Activated B cell treated with CpG ODN at 0.5 μM for 24 hours (primary cell): ENCODE measurements around the gene TRIM63. TPM values are rescaled to one million over a fixed set of nuclear protein-coding genes. Genes with fewer than 3 reads are reported as not detected.

Experiments
- ATAC-seq: fragments of 200-7000 bp; cut with Tn5 transposase; one replicate; pipeline ENCODE4 v1.10.0; 2021; ENCODE audit warnings: low read depth, mild to moderate bottlenecking, moderate library complexity
- CTCF ChIA-PET: fragments of 350-600 bp; sonication (Branson Sonifier 250); formaldehyde crosslinking; loops from one replicate; lab custom pipeline; 2021; ENCODE audit warnings: antibody characterized with exemption; lab: Charles Lee
- POLR2A ChIA-PET: fragments of 350-600 bp; sonication (Branson Sonifier 250); formaldehyde crosslinking; loops from one replicate; lab custom pipeline; 2021; ENCODE audit warnings: antibody characterized with exemption; lab: Charles Lee
- DNase-seq: peaks from one replicate; pipeline ENCODE4 v3.0.0; 2022
- H3K27ac Mint-ChIP-seq: one replicate; pipeline ENCODE4 v1.8.0; 2020; ENCODE audit warnings: mixed read lengths
- H3K27me3 Mint-ChIP-seq: one replicate; pipeline ENCODE4 v1.8.0; 2021; ENCODE audit warnings: mixed read lengths
- H3K36me3 Mint-ChIP-seq: one replicate; pipeline ENCODE4 v1.8.0; 2021; ENCODE audit warnings: low read depth, mixed read lengths
- H3K4me1 Mint-ChIP-seq: one replicate; pipeline ENCODE4 v1.8.0; 2021; ENCODE audit warnings: mixed read lengths
- H3K4me3 Mint-ChIP-seq: one replicate; pipeline ENCODE4 v1.8.0; 2020; ENCODE audit warnings: mild to moderate bottlenecking, mixed read lengths
- H3K9me3 Mint-ChIP-seq: one replicate; pipeline ENCODE4 v1.8.0; 2020; ENCODE audit warnings: mixed read lengths
- intact Hi-C: fragments of 100-400 bp; cut with micrococcal nuclease; formaldehyde crosslinking; loops from one replicate; pipeline ENCODE4 v1.15.1; 2024
- total RNA-seq: library from RNA; stranded (reverse); gene quantifications from 2 replicates; pipeline ENCODE4 v1.2.3, GENCODE V29; 2022
- TF ChIP-seq, protein P1 (sequence below): fragments of 200-600 bp; IDR thresholded peaks from one replicate; pipeline ENCODE4 v1.8.0; 2022; ENCODE audit warnings: antibody characterized with exemption, mild to moderate bottlenecking

TRIM63 gene
- total RNA-seq, 1 donor from 2014 or later, result not detected

- DNase-seq (no peak), ATAC-seq (no peak)
- intact Hi-C loops, result loop anchor here (2.0 to 5.0 kb wide), 2 partner anchors 124 to 435 kb away; partner anchors contain the start of gene HMGN2
- no peak overlapping the region for H3K27ac Mint-ChIP-seq
- H3K4me3 Mint-ChIP-seq, result no peak overlapping the region
- peaks cover 3% of the 10 kb centered on the region for H3K36me3 Mint-ChIP-seq
- TF ChIP-seq, protein P1, sequence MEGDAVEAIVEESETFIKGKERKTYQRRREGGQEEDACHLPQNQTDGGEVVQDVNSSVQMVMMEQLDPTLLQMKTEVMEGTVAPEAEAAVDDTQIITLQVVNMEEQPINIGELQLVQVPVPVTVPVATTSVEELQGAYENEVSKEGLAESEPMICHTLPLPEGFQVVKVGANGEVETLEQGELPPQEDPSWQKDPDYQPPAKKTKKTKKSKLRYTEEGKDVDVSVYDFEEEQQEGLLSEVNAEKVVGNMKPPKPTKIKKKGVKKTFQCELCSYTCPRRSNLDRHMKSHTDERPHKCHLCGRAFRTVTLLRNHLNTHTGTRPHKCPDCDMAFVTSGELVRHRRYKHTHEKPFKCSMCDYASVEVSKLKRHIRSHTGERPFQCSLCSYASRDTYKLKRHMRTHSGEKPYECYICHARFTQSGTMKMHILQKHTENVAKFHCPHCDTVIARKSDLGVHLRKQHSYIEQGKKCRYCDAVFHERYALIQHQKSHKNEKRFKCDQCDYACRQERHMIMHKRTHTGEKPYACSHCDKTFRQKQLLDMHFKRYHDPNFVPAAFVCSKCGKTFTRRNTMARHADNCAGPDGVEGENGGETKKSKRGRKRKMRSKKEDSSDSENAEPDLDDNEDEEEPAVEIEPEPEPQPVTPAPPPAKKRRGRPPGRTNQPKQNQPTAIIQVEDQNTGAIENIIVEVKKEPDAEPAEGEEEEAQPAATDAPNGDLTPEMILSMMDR, result no peak
- ChIA-PET POLR2A (no interaction called here), CTCF (no interaction called here)
- H3K27me3 Mint-ChIP-seq, result peaks cover 7% of the 10 kb centered on the region
- no peaks in the 10 kb centered on the region for H3K9me3 Mint-ChIP-seq
- peaks cover 11% of the 10 kb centered on the region for H3K4me1 Mint-ChIP-seq
These were observed 29.5 kb downstream of the TRIM63 start for GRCh38 chr1:26037904-26038303.

DNA sequence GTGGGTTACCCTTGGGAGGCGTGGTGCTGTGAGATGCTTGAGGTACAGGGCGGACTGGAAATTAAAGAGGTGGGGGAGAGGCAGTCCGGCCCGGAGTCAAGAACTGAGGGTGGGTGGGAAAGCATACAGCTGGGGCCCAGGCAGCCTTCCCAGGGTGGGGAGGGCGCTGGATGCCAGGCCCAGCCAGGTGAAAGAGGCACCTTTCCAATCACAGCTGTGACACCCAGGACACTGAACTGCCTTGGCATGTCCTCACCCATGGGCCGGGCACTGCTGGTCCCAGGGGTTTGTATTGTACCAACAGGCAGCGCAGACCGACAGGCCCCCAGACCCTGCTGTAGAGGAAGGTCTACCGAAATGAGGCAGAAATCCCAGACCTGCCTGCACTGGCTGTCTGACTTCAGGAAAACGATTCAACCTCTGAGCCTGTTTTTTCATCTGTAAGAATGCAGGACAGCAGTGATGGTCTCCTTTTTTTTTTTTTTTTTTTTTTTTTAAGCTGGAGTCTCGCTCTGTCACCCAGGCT lies 30.6 kb downstream of the TRIM63 start:
- intact Hi-C loops, result loop anchor here (1.0 to 5.0 kb wide), 4 partner anchors 68 to 436 kb away; partner anchors contain the start of gene HMGN2
- no peaks in the 10 kb centered on the region for H3K9me3 Mint-ChIP-seq
- peaks cover 3% of the 10 kb centered on the region for H3K36me3 Mint-ChIP-seq
- H3K4me1 Mint-ChIP-seq, result peaks cover 11% of the 10 kb centered on the region
- POLR2A ChIA-PET, result no interaction called here
- ATAC-seq (no peak), DNase-seq (no peak)
- CTCF ChIA-PET, result interaction anchor here (0.7 to 2.8 kb wide), 6 partner anchors 19 to 380 kb away, joined by 3 to 9 read pairs (median 4); partner anchors contain the start of gene PAFAH2
- TF ChIP-seq, protein P1, result no peak
- H3K27ac Mint-ChIP-seq, result no peak overlapping the region
- H3K4me3 Mint-ChIP-seq, result no peak overlapping the region
- H3K27me3 Mint-ChIP-seq, result peaks cover 8% of the 10 kb centered on the region

DNA sequence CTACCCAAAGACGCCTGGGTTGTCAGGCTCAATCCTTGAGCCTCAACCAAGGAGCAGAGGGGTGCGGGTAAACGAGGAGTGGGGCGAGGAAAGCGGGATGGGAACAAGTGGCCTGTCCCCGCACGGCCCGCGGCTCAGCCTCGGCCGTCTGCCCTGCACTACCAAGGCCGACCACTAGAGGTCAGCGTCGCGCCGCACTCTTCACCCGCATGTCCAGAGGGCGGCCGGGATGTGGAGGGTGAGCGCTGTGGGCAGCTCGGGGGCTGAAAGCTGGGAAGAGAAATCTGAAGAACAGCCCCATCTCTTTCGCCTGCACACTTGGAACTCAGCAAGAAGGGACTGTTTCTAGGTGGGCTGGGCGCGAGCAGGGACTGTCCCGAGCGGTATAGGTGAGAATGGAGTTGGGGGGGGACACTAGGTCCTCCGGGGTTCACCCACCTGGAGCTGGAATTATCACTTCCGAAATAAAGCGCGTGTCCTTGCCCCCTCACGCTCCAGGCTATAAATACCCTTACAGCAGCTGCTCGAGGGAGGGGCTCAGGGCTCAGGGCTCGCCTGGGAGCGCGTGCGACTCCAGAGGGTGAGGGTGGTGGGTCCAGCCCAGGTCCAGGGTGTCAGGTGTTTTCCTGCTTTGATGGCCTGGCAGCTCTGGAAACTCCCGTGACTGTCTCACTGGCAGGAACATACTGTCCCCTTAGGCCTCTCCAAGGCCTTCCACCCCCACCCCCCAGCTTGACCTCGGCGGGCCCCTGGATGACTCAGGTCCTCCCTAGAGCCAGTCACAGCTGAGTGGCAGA lies 31.3 kb downstream of the TRIM63 start:
- intact Hi-C loops, result loop anchor here (1.0 to 5.0 kb wide), 9 partner anchors 38 to 437 kb away; partner anchors contain the start of genes CEP85, HMGN2, PAFAH2 and PDIK1L
- ATAC-seq (peak; percentile 73), DNase-seq (peak; percentile 84)
- H3K9me3 Mint-ChIP-seq, result no peaks in the 10 kb centered on the region
- H3K27me3 Mint-ChIP-seq, result peaks cover 6% of the 10 kb centered on the region
- H3K27ac Mint-ChIP-seq, result peak overlapping the region; percentile 78
- peaks cover 11% of the 10 kb centered on the region for H3K4me1 Mint-ChIP-seq
- ChIA-PET POLR2A (interaction anchor here (1.7 kb wide), 1 partner anchor 198 kb away, joined by 4 read pairs; the partner anchor contains the start of gene CEP85), CTCF (interaction anchor here (0.7 to 2.8 kb wide), 6 partner anchors 20 to 381 kb away, joined by 3 to 9 read pairs (median 4); partner anchors contain the start of gene PAFAH2)
- peak overlapping the region; percentile 96 for H3K4me3 Mint-ChIP-seq
- TF ChIP-seq, protein P1, result peak; percentile 98
- H3K36me3 Mint-ChIP-seq, result peaks cover 3% of the 10 kb centered on the region

DNA sequence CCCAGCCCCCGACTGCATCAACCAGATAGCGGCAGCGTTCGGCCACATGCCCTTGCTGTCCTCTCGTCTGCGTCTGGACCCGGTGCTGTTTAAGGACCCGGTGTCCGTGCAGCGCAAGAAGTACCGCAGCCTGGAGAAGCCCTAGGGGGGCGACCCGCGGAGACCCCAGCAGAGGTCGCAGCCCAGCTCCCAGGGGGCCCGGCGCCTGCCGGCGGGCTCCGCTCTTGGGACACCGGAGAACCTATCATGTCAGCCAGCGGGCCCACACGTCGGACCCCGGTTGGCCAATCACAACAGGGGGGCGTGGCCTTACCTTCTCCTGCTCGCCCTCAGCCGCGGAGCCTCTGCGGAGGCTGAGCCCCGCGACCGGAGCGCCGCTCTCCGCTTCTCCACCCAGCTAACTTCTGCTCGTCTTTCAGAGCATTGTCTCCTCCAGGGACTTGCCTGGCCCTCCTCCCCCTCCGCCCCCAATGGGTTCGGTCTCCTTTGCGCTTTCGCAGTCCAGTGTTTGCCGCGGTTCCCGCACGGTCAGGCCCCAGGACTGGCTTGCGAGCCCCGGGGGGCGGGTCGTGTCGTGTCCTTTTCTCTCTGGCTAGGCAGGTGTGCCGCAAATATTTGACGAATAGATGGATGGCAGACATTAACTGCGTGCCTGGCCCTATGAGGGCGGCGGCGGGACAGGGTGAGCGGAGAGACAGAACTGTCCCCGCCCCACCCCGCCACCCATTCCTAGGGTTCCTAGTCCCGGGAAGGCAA lies 32.0 kb downstream of the TRIM63 start:
- H3K27me3 Mint-ChIP-seq, result peaks cover 12% of the 10 kb centered on the region
- intact Hi-C loops, result loop anchor here (1.0 to 5.0 kb wide), 6 partner anchors 37 to 199 kb away; partner anchors contain the start of genes CEP85, PAFAH2 and PDIK1L
- CTCF ChIA-PET, result interaction anchor here (0.6 to 2.8 kb wide), 5 partner anchors 25 to 382 kb away, joined by 3 to 9 read pairs (median 4); no protein-coding TSS in a partner anchor

More for the DNA sequence above, 32.0 kb downstream of the TRIM63 start:
- POLR2A ChIA-PET, result interaction anchor here (1.7 kb wide), 1 partner anchor 198 kb away, joined by 4 read pairs; the partner anchor contains the start of gene CEP85
- peaks cover 3% of the 10 kb centered on the region for H3K36me3 Mint-ChIP-seq
- TF ChIP-seq, protein P1, result no peak
- peak; percentile 80 for DNase-seq
- peak overlapping the region; percentile 96 for H3K4me3 Mint-ChIP-seq
- peak; percentile 95 for ATAC-seq
- H3K9me3 Mint-ChIP-seq, result no peaks in the 10 kb centered on the region
- peaks cover 11% of the 10 kb centered on the region for H3K4me1 Mint-ChIP-seq
- peak overlapping the region; percentile 78 for H3K27ac Mint-ChIP-seq
